ENCODE data around the gene SPP2. TPM values are rescaled to one million over a fixed set of nuclear protein-coding genes. Genes with fewer than 3 reads are reported as not detected.

SPP2 gene, protein sequence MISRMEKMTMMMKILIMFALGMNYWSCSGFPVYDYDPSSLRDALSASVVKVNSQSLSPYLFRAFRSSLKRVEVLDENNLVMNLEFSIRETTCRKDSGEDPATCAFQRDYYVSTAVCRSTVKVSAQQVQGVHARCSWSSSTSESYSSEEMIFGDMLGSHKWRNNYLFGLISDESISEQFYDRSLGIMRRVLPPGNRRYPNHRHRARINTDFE
- not detected in 5 replicates for total RNA-seq (2022; extraction: Qiagen RNA extraction)

DNA sequence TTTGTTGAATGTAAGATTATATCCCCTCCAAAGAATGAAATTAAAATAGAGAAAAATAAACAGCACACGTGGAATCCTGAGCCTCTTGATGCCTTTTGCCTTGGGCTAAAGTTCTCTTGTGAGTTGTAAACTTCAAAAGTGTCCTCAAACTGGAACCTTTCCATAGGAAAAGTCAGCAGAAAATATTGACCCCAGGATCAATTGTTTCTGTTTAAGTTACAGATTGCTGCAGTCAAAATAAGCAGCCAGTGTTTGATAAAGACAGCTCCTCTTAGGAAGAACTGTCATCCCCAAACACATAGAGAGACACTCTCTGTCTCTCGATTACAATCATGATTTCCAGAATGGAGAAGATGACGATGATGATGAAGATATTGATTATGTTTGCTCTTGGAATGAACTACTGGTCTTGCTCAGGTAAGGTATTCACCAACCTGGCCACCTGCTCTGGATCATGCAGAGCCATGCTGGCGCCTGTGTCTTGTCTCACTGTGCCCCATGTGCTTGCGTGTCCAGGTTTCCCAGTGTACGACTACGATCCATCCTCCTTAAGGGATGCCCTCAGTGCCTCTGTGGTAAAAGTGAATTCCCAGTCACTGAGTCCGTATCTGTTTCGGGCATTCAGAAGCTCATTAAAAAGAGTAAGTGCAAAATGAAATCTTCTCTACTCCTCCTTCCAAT, at the start of gene SPP2:
TSS of gene SPP2 (plus strand) at position 248 of the 681 bp plus-strand sequence. CDS start at position 333, 85 bp downstream.

Other genes starting within 250 kb of the SPP2 start
- gene HJURP, start 196.2 kb upstream of the SPP2 start, total RNA-seq (2022; extraction: Qiagen RNA extraction): 51.2 to 56.5 TPM (median 54.7 TPM) in 5 replicates
- 0.18 to 0.36 TPM (median 0.25 TPM) in 5 replicates for gene TRPM8, start 133.3 kb upstream of the SPP2 start, total RNA-seq (2022; extraction: Qiagen RNA extraction)